K562 (cell line): ENCODE data around the gene PPP1R14B. TPM values are rescaled to one million over a fixed set of nuclear protein-coding genes. Genes with fewer than 3 reads are reported as not detected.
A peak's percentile ranks its signal among the peaks of the same experiment; 100 is the strongest.

Experiments
- CHD1 ChIP-seq: fragments of 200-600 bp; sonication (generic); IDR thresholded peaks from one replicate; pipeline ENCODE4 v1.6.1; 2012; ENCODE audit warnings: mild to moderate bottlenecking, moderate library complexity, low read length, inconsistent platforms
- CREB3 ChIP-seq: fragments of 450-650 bp; conservative IDR thresholded peaks from 2 replicates; pipeline ENCODE4 v1.6.1; 2016; ENCODE audit warnings: missing genetic modification characterization, low read depth, mild to moderate bottlenecking, missing compliant biosample characterization, moderate library complexity
- CREBBP ChIP-seq: IDR thresholded peaks from one replicate; pipeline ENCODE4 v1.6.1; 2012; ENCODE audit warnings: low read depth, mild to moderate bottlenecking, control low read depth, inconsistent platforms, low read length
- DEAF1 ChIP-seq: fragments of 450-650 bp; formaldehyde crosslinking; IDR thresholded peaks from 2 replicates; pipeline ENCODE4 v1.4.0; 2020; ENCODE audit warnings: mild to moderate bottlenecking, moderate library complexity
- HDAC1 ChIP-seq, 2 experiments: fragments of 450-650 bp; IDR thresholded peaks; 2 replicates each; pipeline ENCODE4 v1.6.1; 2016 to 2017; ENCODE audit warnings: inconsistent platforms in 1 of 2, mild to moderate bottlenecking in 1 of 2, moderate library complexity in 1 of 2
- HNRNPL ChIP-seq: fragments of 200-400 bp; formaldehyde crosslinking; IDR thresholded peaks from 2 replicates; pipeline ENCODE4 v1.6.1; 2017; ENCODE audit warnings: low read depth, mild to moderate bottlenecking, low read length
- IRF2 ChIP-seq: sonication (generic); formaldehyde crosslinking; IDR thresholded peaks from 2 replicates; pipeline ENCODE4 v1.8.1; 2022; ENCODE audit warnings: mild to moderate bottlenecking, missing genetic modification reagents
- MAFK ChIP-seq: IDR thresholded peaks from 2 replicates; pipeline ENCODE4 v1.6.1; 2011; ENCODE audit warnings: low read length, improper control_type of control experiment
- NFE2 ChIP-seq: IDR thresholded peaks from 2 replicates; pipeline ENCODE4 v1.6.1; 2014; ENCODE audit warnings: antibody characterized with exemption, low read depth
- PYGO2 ChIP-seq: fragments of 450-650 bp; IDR thresholded peaks from 2 replicates; pipeline ENCODE4 v1.6.1; 2016; ENCODE audit warnings: mild to moderate bottlenecking, missing genetic modification characterization, moderate library complexity, missing compliant biosample characterization
- RAD21 ChIP-seq, 2 experiments: fragments of 250-450 bp in 1 of 2; fragments of 450-650 bp in 1 of 2; sonication (Bioruptor Pico) in 1 of 2; formaldehyde crosslinking in 1 of 2; IDR thresholded peaks in 1 of 2; conservative IDR thresholded peaks in 1 of 2; 2 replicates each; pipeline versions ENCODE4 v1.4.0 to v1.8.0; 2020 to 2022; ENCODE audit warnings: mild to moderate bottlenecking in 2 of 2, moderate library complexity in 1 of 2
- RBM14 ChIP-seq: fragments of 200-400 bp; formaldehyde crosslinking; IDR thresholded peaks from 2 replicates; pipeline ENCODE4 v1.6.1; 2018; ENCODE audit warnings: low read depth, mild to moderate bottlenecking, low read length, moderate library complexity, borderline replicate concordance; ENCODE audit not compliant: insufficient read depth
- SRSF1 ChIP-seq: fragments of 200-400 bp; formaldehyde crosslinking; IDR thresholded peaks from 2 replicates; pipeline ENCODE4 v1.6.1; 2017; ENCODE audit warnings: mild to moderate bottlenecking, low read depth, low read length, moderate library complexity
- ZBTB2 ChIP-seq: fragments of 450-650 bp; IDR thresholded peaks from 2 replicates; pipeline ENCODE4 v1.6.1; 2016; ENCODE audit warnings: antibody characterized with exemption
- ZBTB7A ChIP-seq: IDR thresholded peaks from 2 replicates; pipeline ENCODE4 v1.6.1; 2011; ENCODE audit warnings: low read depth, mild to moderate bottlenecking, low read length, moderate library complexity, borderline replicate concordance; ENCODE audit not compliant: control insufficient read depth
- ZNF398 ChIP-seq: fragments of 250-450 bp; sonication (Bioruptor Pico); IDR thresholded peaks from 2 replicates; pipeline ENCODE4 v1.8.0; 2021; ENCODE audit warnings: moderate library complexity, mild to moderate bottlenecking, inconsistent platforms
- ZNF740 ChIP-seq, 3 experiments: fragments of 200-800 bp in 1 of 3; sonication (Bioruptor generic) in 1 of 3; sonication (generic) in 1 of 3; formaldehyde crosslinking in 1 of 3; IDR thresholded peaks; 2 replicates each; pipeline versions ENCODE4 v1.6.1 to v1.8.0; 2016 to 2022; ENCODE audit warnings: mild to moderate bottlenecking in 2 of 3, missing compliant biosample characterization in 2 of 3, missing genetic modification characterization in 2 of 3, missing genetic modification reagents in 1 of 3
- polyA plus RNA-seq, 8 experiments: library from polyadenylated mRNA; depleted of rRNA in 4 of 8; stranded (reverse) in 5 of 8; unstranded in 3 of 8; fragments of >200 nt; fragmentation: Nextera tagmentation in 2 of 8; fragmentation: Illumina TruSeq in 1 of 8; extraction: Ambion mirVana in 2 of 8; extraction: Trizol in 1 of 8; gene quantifications; 2 replicates each; pipeline versions ENCODE4 v1.2.1 to v1.2.3, GENCODE V29; 2011 to 2014; ENCODE audit warnings: inconsistent platforms in 1 of 8, missing spikeins in 1 of 8
- total RNA-seq, 7 experiments: library from RNA; depleted of rRNA in 6 of 7; stranded (reverse); fragments of >200 nt in 6 of 7; fragmentation: Illumina TruSeq in 2 of 7; extraction: Trizol in 2 of 7; gene quantifications; 2 replicates each; pipeline versions ENCODE4 v1.2.1 to v1.2.3, GENCODE V29; 2011 to 2021; ENCODE audit warnings: low replicate concordance in 1 of 7

The PPP1R14B gene
- total and polyA plus RNA-seq, 9 of the 15 experiments (the other 6 are each of a cell fraction or from before 2014, with no cell fraction given) = 7.7 to 566 (median 212) TPM

- no peak for TF ChIP-seq DEAF1 (CRISPR knock-in tag)
- peak in 1 of 2 experiments; percentile 70; a peak in 2 of 4 replicates for TF ChIP-seq HDAC1 (IDR thresholded peaks at IDR 0.05)
- TF ChIP-seq CREB3 (tag) = no peak
- no peak for TF ChIP-seq ZNF398 (CRISPR knock-in tag)
- TF ChIP-seq ZBTB7A = peak; percentile 39; the same call in 1 of the 2 replicates
- TF ChIP-seq CREBBP = no peak
- TF ChIP-seq PYGO2 (tag) = no peak
- no peak for TF ChIP-seq MAFK
- no peak for TF ChIP-seq IRF2 (CRISPR knock-in tag)
- 0 out of 2 replicates have a peak, but pooled peaks have one; percentile 7 for TF ChIP-seq ZNF740 (CRISPR knock-in tag; IDR thresholded peaks at IDR 0.05)
- no peak for TF ChIP-seq ZNF740 (tag; IDR thresholded peaks at IDR 0.05)
- TF ChIP-seq ZBTB2 = peak; percentile 71
- no peak for TF ChIP-seq NFE2
- TF ChIP-seq SRSF1 = no peak
- TF ChIP-seq RBM14 = no peak
- no peak for TF ChIP-seq HNRNPL
- TF ChIP-seq CHD1 = no peak
- peak in 1 of 2 experiments; percentile 33; a peak in 2 of 4 replicates for TF ChIP-seq RAD21 (CRISPR knock-in tag; conservative IDR thresholded peaks at IDR 0.05 in 1 of 2, IDR thresholded peaks at IDR 0.05 in 1 of 2)
Observed at GRCh38 chr11:64252003-64252872, 5.5 kb upstream of the PPP1R14B start (continued).
